Subcutaneous adipose tissue (tissue), 4 donors: ENCODE data around the gene SENP6. TPM values are rescaled to one million over a fixed set of nuclear protein-coding genes. Genes with fewer than 3 reads are reported as not detected.

Source experiments
- small RNA-seq: library from RNA; depleted of rRNA; stranded (forward); fragments of <200 nt; gene quantifications from one replicate; pipeline ENCODE3, GENCODE V24; 2016
- total RNA-seq, 4 donors: library from RNA; depleted of rRNA; stranded (reverse); fragments of >200 nt; gene quantifications; one replicate each; pipeline ENCODE4 v1.1.0, GENCODE V29; 2016
- TF ChIP-seq, protein P1 (sequence below): fragments of 450-650 bp; IDR thresholded peaks from one replicate; pipeline ENCODE4 v1.5.1; 2016; ENCODE audit warnings: low read depth, mild to moderate bottlenecking, control low read depth, antibody characterized with exemption, moderate library complexity

Gene SENP6
- total RNA-seq, 4 donors from 2014 or later, result 100 to 177 (median 105) TPM

DNA sequence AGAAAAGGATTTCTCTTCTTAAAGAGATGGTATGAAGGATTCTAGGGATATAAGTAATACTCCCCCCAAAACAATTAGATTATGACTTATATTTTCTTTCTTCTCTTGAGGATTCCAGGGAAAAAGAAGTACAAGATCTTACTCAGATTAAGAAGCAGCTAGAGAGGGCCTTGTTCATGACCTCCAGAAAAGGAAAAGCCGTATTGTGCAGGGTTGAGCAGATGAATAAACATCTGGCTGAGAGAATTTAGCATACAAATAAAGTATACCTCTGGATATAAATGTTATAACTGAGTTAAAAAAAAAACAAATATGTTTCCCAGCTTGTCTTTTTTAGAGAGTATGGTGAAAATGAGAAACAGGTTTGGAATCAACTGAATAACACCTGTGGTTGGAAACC is 158.6 kb downstream of the SENP6 start:
- TF ChIP-seq, protein P1, sequence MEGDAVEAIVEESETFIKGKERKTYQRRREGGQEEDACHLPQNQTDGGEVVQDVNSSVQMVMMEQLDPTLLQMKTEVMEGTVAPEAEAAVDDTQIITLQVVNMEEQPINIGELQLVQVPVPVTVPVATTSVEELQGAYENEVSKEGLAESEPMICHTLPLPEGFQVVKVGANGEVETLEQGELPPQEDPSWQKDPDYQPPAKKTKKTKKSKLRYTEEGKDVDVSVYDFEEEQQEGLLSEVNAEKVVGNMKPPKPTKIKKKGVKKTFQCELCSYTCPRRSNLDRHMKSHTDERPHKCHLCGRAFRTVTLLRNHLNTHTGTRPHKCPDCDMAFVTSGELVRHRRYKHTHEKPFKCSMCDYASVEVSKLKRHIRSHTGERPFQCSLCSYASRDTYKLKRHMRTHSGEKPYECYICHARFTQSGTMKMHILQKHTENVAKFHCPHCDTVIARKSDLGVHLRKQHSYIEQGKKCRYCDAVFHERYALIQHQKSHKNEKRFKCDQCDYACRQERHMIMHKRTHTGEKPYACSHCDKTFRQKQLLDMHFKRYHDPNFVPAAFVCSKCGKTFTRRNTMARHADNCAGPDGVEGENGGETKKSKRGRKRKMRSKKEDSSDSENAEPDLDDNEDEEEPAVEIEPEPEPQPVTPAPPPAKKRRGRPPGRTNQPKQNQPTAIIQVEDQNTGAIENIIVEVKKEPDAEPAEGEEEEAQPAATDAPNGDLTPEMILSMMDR, result no peak

DNA sequence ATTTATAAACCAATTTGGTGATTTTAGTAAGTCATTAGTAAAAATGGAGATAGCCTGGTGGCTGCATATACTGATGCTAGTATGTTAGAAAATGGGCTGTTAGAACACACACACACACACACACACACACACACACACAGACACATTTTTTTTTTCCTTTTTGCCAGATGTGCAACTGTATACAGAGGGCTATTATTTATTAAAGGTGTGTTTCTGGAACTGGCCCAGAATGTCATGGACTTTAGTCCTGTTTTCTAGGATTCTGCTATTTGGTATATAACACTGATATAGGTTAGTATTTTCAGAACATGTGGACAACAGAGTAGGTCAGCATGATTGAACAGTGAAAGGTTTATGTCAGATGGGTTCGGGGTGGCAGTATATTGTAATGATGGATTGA is 159.8 kb downstream of the SENP6 start:
- TF ChIP-seq, protein P1, result no peak

DNA sequence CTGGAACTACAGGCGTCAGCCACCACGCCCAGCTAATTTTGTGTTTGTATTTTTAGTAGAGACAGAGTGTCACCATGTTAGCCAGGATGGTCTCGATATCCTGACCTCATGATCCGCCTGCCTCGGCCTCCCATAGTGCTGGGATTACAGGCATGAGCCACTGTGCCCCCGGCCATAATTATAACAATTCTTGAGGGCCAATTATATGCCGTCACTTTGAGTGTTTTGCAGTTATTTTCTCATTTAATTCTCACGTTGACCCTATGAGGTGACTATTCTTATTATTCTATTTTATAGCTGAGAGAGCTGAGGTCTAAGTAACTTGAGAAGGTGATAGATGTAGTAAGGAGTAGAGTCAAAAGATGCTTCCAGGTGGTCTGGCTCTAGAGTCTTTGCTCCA is 160.4 kb downstream of the SENP6 start:
- TF ChIP-seq, protein P1, result no peak

DNA sequence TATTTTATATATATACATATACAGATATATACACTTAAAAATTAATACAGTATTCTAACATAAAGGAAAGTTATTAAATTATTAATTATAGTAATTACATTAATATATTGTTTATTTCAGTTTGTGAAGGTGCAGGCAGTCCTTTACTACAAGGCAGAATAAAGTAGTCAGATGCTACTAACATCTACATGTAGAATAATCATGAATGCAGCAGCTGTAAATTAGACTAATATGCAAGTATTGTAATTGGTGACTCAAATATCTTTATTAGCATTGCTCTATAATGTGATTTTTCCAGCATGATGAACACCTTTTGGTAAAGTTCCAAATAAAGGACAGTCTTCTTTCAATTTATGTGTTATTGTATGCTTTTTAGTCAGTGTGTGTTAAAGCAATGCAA is 164.7 kb downstream of the SENP6 start:
- TF ChIP-seq, protein P1, result no peak

Small RNA genes within 50 kb of the gene (small RNA-seq; reads per million reads assigned to genes)
- not detected for gene RNU6-1016P
- gene RNU6-1338P, result not detected
- gene RNU6-155P, result not detected

Other genes starting within 250 kb of the SENP6 start
- gene FILIP1, start 108.1 kb upstream of the SENP6 start, total RNA-seq, result 10 to 100 TPM in 1 of 4 donors, 1 to 10 TPM in 3; 3.4 to 16.2 (median 5.8) TPM
- gene MYO6, start 147.4 kb downstream of the SENP6 start, total RNA-seq, result 10 to 100 TPM; 22.1 to 27.7 (median 25.5) TPM